Calu3 (cell line): ENCODE results near the gene SLC22A31. TPM values are rescaled to one million over a fixed set of nuclear protein-coding genes. Genes with fewer than 3 reads are reported as not detected.
"Not testable (repeated sequence)": the region's sequence is repeated elsewhere in the genome, so short reads cannot be mapped to it uniquely, and the experiment has no call there.

Experiments used
- BruUV-seq: library from RNA; stranded (reverse); fragments of 400-500 nt; replicated peaks from 2 replicates; lab custom pipeline; 2021; lab: Mats Ljungman, UMichigan
- CTCF ChIA-PET: fragments of 300-600 bp; sonication (Branson Sonifier 250); formaldehyde crosslinking; loops from one replicate; lab custom pipeline; 2022; ENCODE audit warnings: antibody characterized with exemption; lab: Charles Lee
- DNase-seq: peaks from one replicate; pipeline ENCODE4 v3.0.0; 2022
- H3K27ac Mint-ChIP-seq: one replicate; pipeline ENCODE4 v1.8.0; 2022; ENCODE audit warnings: mixed read lengths; ENCODE audit not compliant: unreplicated experiment
- H3K27me3 Mint-ChIP-seq: one replicate; pipeline ENCODE4 v1.8.0; 2022; ENCODE audit warnings: mixed read lengths; ENCODE audit not compliant: unreplicated experiment
- H3K36me3 Mint-ChIP-seq: one replicate; pipeline ENCODE4 v1.8.0; 2022; ENCODE audit warnings: mild to moderate bottlenecking, moderate library complexity, mixed read lengths; ENCODE audit not compliant: insufficient read depth, unreplicated experiment
- H3K4me1 Mint-ChIP-seq: one replicate; pipeline ENCODE4 v1.8.0; 2022; ENCODE audit warnings: mild to moderate bottlenecking, low read depth, mixed read lengths; ENCODE audit not compliant: unreplicated experiment
- H3K4me3 Mint-ChIP-seq: one replicate; pipeline ENCODE4 v1.8.0; 2022; ENCODE audit warnings: mild to moderate bottlenecking, low read depth, moderate library complexity, mixed read lengths; ENCODE audit not compliant: unreplicated experiment
- H3K9me3 Mint-ChIP-seq: one replicate; pipeline ENCODE4 v1.8.0; 2022; ENCODE audit warnings: low read depth, mixed read lengths; ENCODE audit not compliant: unreplicated experiment
- CTCF ChIP-seq: fragments of 200-600 bp; IDR thresholded peaks from one replicate; pipeline ENCODE4 v1.8.0; 2022; ENCODE audit warnings: antibody characterized with exemption; ENCODE audit not compliant: unreplicated experiment
- intact Hi-C: fragments of 100-400 bp; cut with micrococcal nuclease; formaldehyde crosslinking; loops from one replicate; pipeline ENCODE4 v1.10.0; 2022; ENCODE audit not compliant: unreplicated experiment
- total RNA-seq: library from RNA; stranded (reverse); gene quantifications from 2 replicates; pipeline ENCODE4 v1.2.3, GENCODE V29; 2022

SLC22A31 gene
- total RNA-seq, 1 experiment from 2014 or later, result 0.52 TPM

- no peak for DNase-seq
- no peak for TF ChIP-seq CTCF
- no peaks in the 10 kb centered on the region for H3K4me1 Mint-ChIP-seq
Observed at GRCh38 chr16:89195521-89196171, 4.7 kb downstream of the SLC22A31 start.

GRCh38 chr16:89194340-89195311 is 5.7 kb downstream of the SLC22A31 start:
- Mint-ChIP-seq H3K9me3 (no peaks in the 10 kb centered on the region), H3K36me3 (peaks cover 4% of the 10 kb centered on the region), H3K4me3 (no peak overlapping the region), H3K27ac (no peak overlapping the region), H3K4me1 (no peaks in the 10 kb centered on the region), H3K27me3 (peaks cover 32% of the 10 kb centered on the region)
- no peak for TF ChIP-seq CTCF
- no peak for DNase-seq
- CTCF ChIA-PET, result no interaction called here
- intact Hi-C loops, result no loop called here
- BruUV-seq, result no TSS peak

More at GRCh38 chr16:89195521-89196171, 4.7 kb downstream of the SLC22A31 start:
- Mint-ChIP-seq H3K4me3 (no peak overlapping the region), H3K9me3 (no peaks in the 10 kb centered on the region), H3K27me3 (peaks cover 32% of the 10 kb centered on the region), H3K36me3 (peaks cover 4% of the 10 kb centered on the region), H3K27ac (no peak overlapping the region)
- CTCF ChIA-PET, result no interaction called here
- intact Hi-C loops, result no loop called here
- BruUV-seq, result no TSS peak

- no peak for TF ChIP-seq CTCF
- H3K27ac Mint-ChIP-seq, result no peak overlapping the region
- no peaks in the 10 kb centered on the region for H3K4me1 Mint-ChIP-seq
- CTCF ChIA-PET, result interaction anchor here (0.7 kb wide), 1 partner anchor 31 kb away, joined by 3 read pairs; no protein-coding TSS in a partner anchor
- H3K9me3 Mint-ChIP-seq, result no peaks in the 10 kb centered on the region
- peak; percentile 1 for DNase-seq
- no peak overlapping the region for H3K4me3 Mint-ChIP-seq
- no TSS peak for BruUV-seq
- intact Hi-C loops, result no loop called here
- H3K27me3 Mint-ChIP-seq, result peaks cover 32% of the 10 kb centered on the region
- H3K36me3 Mint-ChIP-seq, result peaks cover 9% of the 10 kb centered on the region
Observed at GRCh38 chr16:89193576-89194293, 6.6 kb downstream of the SLC22A31 start.

GRCh38 chr16:89192956-89193575 is 7.3 kb downstream of the SLC22A31 start:
- TF ChIP-seq CTCF, result no peak
- BruUV-seq, result no TSS peak
- DNase-seq, result peak; percentile 29
- CTCF ChIA-PET, result interaction anchor here (0.7 to 1.2 kb wide), 4 partner anchors 10 to 456 kb away, joined by 3 to 11 read pairs (median 4); partner anchors contain the start of gene CDH15
- peaks cover 35% of the 10 kb centered on the region for H3K27me3 Mint-ChIP-seq
- H3K9me3 Mint-ChIP-seq, result no peaks in the 10 kb centered on the region
- H3K4me3 Mint-ChIP-seq, result no peak overlapping the region
- H3K4me1 Mint-ChIP-seq, result no peaks in the 10 kb centered on the region
- H3K36me3 Mint-ChIP-seq, result peaks cover 9% of the 10 kb centered on the region
- H3K27ac Mint-ChIP-seq, result no peak overlapping the region
- intact Hi-C loops, result no loop called here

GRCh38 chr16:89192186-89192955 is 8.0 kb downstream of the SLC22A31 start:
- H3K27ac Mint-ChIP-seq, H3K9me3 Mint-ChIP-seq, BruUV-seq, intact Hi-C loops, H3K4me1 Mint-ChIP-seq: not testable (repeated sequence)
- Mint-ChIP-seq H3K4me3 (peak overlapping the region; percentile 36), H3K27me3 (peaks cover 42% of the 10 kb centered on the region), H3K36me3 (peaks cover 12% of the 10 kb centered on the region)
- CTCF ChIA-PET, result interaction anchor here (0.6 to 1.2 kb wide), 4 partner anchors 9 to 455 kb away, joined by 3 to 11 read pairs (median 4); partner anchors contain the start of gene CDH15
- DNase-seq, result peak; percentile 79
